Measurements from ENCODE around the gene BRD4.
"Not testable (repeated sequence)": the region's sequence is repeated elsewhere in the genome, so short reads cannot be mapped to it uniquely, and the experiment has no call there.

DNA sequence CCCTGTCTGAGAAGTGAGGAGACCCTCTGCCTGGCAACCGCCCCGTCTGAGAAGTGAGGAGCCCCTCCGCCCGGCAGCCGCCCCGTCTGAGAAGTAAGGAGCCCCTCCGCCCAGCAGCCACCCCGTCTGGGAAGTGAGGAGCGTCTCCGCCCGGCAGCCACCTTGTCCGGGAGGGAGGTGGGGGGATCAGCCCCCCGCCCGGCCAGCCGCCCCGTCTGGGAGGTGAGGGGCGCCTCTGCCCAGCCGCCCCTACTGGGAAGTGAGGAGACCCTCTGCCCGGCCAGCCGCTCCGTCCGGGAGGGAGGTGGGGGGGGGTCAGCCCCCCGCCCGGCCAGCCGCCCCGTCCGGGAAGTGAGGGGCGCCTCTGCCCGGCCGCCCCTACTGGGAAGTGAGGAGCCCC is 30.7 kb upstream of the BRD4 start:
- TF ChIP-seq, protein P1, sequence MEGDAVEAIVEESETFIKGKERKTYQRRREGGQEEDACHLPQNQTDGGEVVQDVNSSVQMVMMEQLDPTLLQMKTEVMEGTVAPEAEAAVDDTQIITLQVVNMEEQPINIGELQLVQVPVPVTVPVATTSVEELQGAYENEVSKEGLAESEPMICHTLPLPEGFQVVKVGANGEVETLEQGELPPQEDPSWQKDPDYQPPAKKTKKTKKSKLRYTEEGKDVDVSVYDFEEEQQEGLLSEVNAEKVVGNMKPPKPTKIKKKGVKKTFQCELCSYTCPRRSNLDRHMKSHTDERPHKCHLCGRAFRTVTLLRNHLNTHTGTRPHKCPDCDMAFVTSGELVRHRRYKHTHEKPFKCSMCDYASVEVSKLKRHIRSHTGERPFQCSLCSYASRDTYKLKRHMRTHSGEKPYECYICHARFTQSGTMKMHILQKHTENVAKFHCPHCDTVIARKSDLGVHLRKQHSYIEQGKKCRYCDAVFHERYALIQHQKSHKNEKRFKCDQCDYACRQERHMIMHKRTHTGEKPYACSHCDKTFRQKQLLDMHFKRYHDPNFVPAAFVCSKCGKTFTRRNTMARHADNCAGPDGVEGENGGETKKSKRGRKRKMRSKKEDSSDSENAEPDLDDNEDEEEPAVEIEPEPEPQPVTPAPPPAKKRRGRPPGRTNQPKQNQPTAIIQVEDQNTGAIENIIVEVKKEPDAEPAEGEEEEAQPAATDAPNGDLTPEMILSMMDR (IDR thresholded peaks at IDR 0.05; ENCODE audit: low read depth, low read length, poor library complexity, severe bottlenecking): not testable (repeated sequence)
- not testable (repeated sequence) for TF ChIP-seq EZH2phosphoT487 (IDR thresholded peaks at IDR 0.05; ENCODE audit: borderline replicate concordance, low read length)

Measured in DOHH2 (cell line).